Measurements from ENCODE around the gene INSM2.

Gene INSM2

DNA sequence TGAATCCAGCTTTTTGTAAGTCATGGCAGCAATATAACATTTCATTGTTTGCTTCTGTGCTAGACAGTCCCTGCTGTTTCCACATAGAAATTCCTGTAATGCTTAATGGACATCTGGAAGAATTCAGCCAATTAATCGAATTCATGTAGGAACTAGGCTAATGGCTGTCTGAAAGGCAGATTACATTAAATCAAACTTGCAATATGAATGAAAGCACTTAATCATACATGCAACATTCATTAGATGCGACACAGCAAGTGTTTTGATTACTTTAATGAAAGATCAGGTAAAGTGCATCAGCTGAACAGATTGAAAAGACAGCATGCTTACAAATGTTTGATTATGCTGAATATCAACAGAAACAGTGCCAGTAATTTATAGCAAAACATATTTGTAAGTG lies 24.1 kb upstream of the INSM2 start:
- DNase-seq (ENCODE audit: low read depth, low spot score): no peak
- Histone ChIP-seq H3K9ac (ENCODE audit: insufficient read length) (no peak overlapping the region), H3K9me3 (ENCODE audit: low read depth, low read length) (no peaks in the 10 kb centered on the region), H3K36me3 (ENCODE audit: insufficient read depth, low read length) (no peaks in the 10 kb centered on the region), H3K27ac (no peak overlapping the region), H3K4me3 (no peak overlapping the region)
- TF ChIP-seq POLR2AphosphoS5 (IDR thresholded peaks at IDR 0.05; ENCODE audit: borderline replicate concordance, low read depth, low read length) (no peak), EZH2 (IDR thresholded peaks at IDR 0.05) (no peak), FOXP2 (optimal IDR thresholded peaks at IDR 0.05; ENCODE audit: control extremely low read depth, extremely low read length, insufficient read depth) (no peak)

DNA sequence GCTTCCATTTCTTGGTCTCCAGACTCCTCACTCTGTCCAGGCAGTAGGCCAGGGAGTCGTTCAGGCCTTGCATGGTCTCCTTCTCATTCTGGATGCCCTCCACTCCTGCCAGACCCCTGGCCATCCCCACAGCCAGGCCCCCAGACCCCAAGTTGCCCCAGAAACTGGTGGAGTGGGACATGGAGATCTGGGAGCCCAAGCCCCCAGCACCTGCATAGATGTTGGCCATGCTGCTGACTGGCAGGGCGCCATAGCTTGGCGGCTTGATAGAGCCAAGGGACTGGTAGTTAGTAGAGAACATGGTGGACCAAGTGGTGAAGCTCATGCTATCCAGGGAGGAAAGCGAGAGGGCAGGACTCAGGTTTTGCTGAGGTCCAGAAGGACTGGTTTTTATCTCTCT lies 21.2 kb upstream of the INSM2 start:
- Histone ChIP-seq H3K4me3 (no peak overlapping the region), H3K36me3 (ENCODE audit: insufficient read depth, low read length) (no peaks in the 10 kb centered on the region), H3K27ac (no peak overlapping the region), H3K9me3 (ENCODE audit: low read depth, low read length) (no peaks in the 10 kb centered on the region), H3K9ac (ENCODE audit: insufficient read length) (no peak overlapping the region)
- DNase-seq (ENCODE audit: low read depth, low spot score): no peak
- TF ChIP-seq EZH2 (IDR thresholded peaks at IDR 0.05) (no peak), FOXP2 (optimal IDR thresholded peaks at IDR 0.05; ENCODE audit: control extremely low read depth, extremely low read length, insufficient read depth) (no peak), POLR2AphosphoS5 (IDR thresholded peaks at IDR 0.05; ENCODE audit: borderline replicate concordance, low read depth, low read length) (no peak)

DNA sequence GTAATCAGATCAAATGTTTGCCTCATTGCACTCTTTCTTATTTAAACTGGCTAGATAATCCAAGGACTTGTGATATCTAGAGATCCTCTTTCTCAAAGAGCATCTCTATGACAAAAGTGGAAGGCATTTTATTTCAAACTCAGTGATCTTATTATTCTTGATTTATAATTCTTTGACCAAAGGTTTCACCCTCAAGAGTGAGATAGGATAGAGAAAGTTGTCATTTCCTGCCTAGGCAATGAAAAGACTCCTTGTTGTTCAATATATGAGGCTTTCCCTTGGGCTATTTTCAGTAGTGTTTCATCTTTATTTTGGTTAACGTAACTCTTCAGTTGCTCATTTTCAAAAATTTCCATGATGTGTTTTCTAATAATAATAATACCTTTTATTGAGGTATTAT lies 18.0 kb upstream of the INSM2 start:
- no peak for DNase-seq (ENCODE audit: low read depth, low spot score)
- TF ChIP-seq POLR2AphosphoS5 (IDR thresholded peaks at IDR 0.05; ENCODE audit: borderline replicate concordance, low read depth, low read length) (no peak), EZH2 (IDR thresholded peaks at IDR 0.05) (no peak), FOXP2 (optimal IDR thresholded peaks at IDR 0.05; ENCODE audit: control extremely low read depth, extremely low read length, insufficient read depth) (no peak)
- Histone ChIP-seq H3K9ac (ENCODE audit: insufficient read length) (no peak overlapping the region), H3K27ac (no peak overlapping the region), H3K4me3 (no peak overlapping the region), H3K9me3 (ENCODE audit: low read depth, low read length) (no peaks in the 10 kb centered on the region), H3K36me3 (ENCODE audit: insufficient read depth, low read length) (no peaks in the 10 kb centered on the region)

DNA sequence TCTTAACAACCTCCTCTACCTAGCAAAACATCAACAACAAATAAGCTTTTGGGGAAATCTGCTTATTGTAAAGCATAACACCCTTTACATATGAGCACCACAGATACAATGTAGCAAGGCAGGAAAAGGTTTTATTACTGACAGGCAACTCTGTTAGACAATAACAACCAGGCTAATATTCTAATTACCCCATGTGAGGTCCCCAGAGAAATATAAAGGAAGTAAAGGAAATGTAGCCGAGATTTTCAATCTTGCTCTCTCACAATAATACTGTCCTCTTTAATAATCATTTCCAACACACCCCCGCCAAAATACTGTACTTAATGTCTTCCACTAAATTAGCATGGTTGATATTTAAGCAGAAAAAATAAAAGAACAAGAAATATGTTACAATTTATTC lies 14.0 kb upstream of the INSM2 start:
- Histone ChIP-seq H3K9ac (ENCODE audit: insufficient read length) (no peak overlapping the region), H3K27ac (no peak overlapping the region), H3K9me3 (ENCODE audit: low read depth, low read length) (no peaks in the 10 kb centered on the region), H3K4me3 (no peak overlapping the region), H3K36me3 (ENCODE audit: insufficient read depth, low read length) (no peaks in the 10 kb centered on the region)
- no peak for TF ChIP-seq FOXP2 (optimal IDR thresholded peaks at IDR 0.05; ENCODE audit: control extremely low read depth, extremely low read length, insufficient read depth)
- TF ChIP-seq EZH2 (IDR thresholded peaks at IDR 0.05): no peak
- TF ChIP-seq POLR2AphosphoS5 (IDR thresholded peaks at IDR 0.05; ENCODE audit: borderline replicate concordance, low read depth, low read length): no peak
- no peak for DNase-seq (ENCODE audit: low read depth, low spot score)

DNA sequence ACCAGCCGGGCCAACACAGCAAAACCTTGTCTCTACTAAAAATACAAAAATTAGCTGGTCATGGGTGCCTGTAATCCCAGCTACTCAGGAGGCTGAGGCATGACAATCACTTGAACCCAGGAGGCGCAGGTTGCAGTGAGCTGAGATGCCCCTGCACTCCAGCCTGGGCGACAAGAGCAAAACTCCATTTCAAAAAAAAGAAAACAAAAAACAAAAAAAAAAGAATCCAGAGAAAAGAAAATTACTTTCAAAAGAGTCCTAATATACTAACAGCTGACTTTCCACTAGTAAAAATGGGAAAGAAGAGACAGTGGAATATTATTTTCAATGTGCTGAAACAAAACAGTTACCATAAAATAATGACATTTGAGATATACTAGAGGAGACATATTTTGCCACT lies 8.3 kb upstream of the INSM2 start:
- H3K36me3 ChIP-seq (ENCODE audit: insufficient read depth, low read length): no peaks in the 10 kb centered on the region
- no peak overlapping the region for H3K27ac ChIP-seq
- DNase-seq (ENCODE audit: low read depth, low spot score): no peak
- H3K9me3 ChIP-seq (ENCODE audit: low read depth, low read length): no peaks in the 10 kb centered on the region
- no peak overlapping the region for H3K9ac ChIP-seq (ENCODE audit: insufficient read length)
- no peak overlapping the region for H3K4me3 ChIP-seq
- no peak for TF ChIP-seq EZH2 (IDR thresholded peaks at IDR 0.05)
- no peak for TF ChIP-seq FOXP2 (optimal IDR thresholded peaks at IDR 0.05; ENCODE audit: control extremely low read depth, extremely low read length, insufficient read depth)
- TF ChIP-seq POLR2AphosphoS5 (IDR thresholded peaks at IDR 0.05; ENCODE audit: borderline replicate concordance, low read depth, low read length): no peak

DNA sequence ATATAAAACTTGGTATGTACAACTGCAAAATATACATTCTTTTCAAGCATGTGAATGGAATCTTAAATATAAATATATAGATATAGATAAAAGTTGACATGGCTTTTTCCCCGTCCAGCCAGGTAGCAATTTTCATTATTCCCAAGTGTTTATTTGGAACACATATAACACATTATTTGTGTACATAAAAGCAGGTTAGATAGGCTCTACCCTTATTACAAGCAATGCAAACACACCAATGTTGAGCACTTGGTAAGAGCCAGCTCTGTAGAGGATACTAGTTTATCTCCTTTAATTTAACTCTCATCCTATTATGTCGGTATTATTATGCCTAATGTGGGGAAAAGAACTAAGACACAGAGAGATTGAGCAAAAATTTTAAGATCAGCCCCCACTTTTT lies 7.0 kb upstream of the INSM2 start:
- DNase-seq (ENCODE audit: low read depth, low spot score): no peak

DNA sequence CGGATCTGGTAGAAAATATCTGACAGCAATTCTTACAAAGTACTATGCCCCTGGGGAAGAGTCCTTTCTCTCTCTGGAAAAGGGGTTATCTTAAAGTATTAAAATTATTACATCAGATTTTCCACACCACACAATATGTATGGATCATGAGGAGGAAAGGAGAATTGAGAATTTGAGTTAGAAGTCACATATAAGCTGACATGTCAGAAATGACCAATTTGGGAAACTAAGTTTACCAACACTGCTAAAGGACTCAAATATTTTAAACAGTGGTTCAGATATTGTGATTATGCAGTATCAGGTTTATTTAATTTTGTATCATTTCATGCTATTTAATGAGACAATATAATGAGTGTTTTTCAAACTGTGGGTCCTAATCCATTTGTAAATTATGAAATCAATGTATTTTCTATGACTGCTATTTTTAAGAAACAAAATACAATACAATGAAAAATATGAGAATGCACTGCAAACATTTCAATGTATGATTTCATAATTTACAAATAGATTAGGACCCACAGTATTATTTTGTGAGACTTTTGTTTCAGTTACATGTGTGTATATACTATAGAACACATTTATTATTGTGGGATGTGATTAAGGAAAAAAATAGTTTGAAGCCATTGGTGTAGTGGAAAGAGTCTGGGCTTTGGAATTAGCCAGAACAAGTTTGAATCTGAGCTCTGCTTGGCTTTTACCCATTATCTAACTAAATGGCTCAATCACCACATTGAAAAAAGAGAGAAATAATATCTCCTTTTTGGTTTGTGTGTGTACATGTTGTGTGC lies 1.8 kb upstream of the INSM2 start:
- no peak overlapping the region for H3K27ac ChIP-seq
- no peaks in the 10 kb centered on the region for H3K9me3 ChIP-seq (ENCODE audit: low read depth, low read length)
- no peaks in the 10 kb centered on the region for H3K36me3 ChIP-seq (ENCODE audit: insufficient read depth, low read length)
- TF ChIP-seq FOXP2 (optimal IDR thresholded peaks at IDR 0.05; ENCODE audit: control extremely low read depth, extremely low read length, insufficient read depth) (no peak), EZH2 (IDR thresholded peaks at IDR 0.05) (no peak), POLR2AphosphoS5 (IDR thresholded peaks at IDR 0.05; ENCODE audit: borderline replicate concordance, low read depth, low read length) (no peak)
- H3K4me3 ChIP-seq: no peak overlapping the region
- DNase-seq (ENCODE audit: low read depth, low spot score): no peak
- H3K9ac ChIP-seq (ENCODE audit: insufficient read length): no peak overlapping the region

More for the DNA sequence above, 7.0 kb upstream of the INSM2 start:
- Histone ChIP-seq H3K36me3 (ENCODE audit: insufficient read depth, low read length) (no peaks in the 10 kb centered on the region), H3K4me3 (no peak overlapping the region), H3K9ac (ENCODE audit: insufficient read length) (no peak overlapping the region), H3K27ac (no peak overlapping the region), H3K9me3 (ENCODE audit: low read depth, low read length) (no peaks in the 10 kb centered on the region)
- no peak for TF ChIP-seq POLR2AphosphoS5 (IDR thresholded peaks at IDR 0.05; ENCODE audit: borderline replicate concordance, low read depth, low read length)

DNA sequence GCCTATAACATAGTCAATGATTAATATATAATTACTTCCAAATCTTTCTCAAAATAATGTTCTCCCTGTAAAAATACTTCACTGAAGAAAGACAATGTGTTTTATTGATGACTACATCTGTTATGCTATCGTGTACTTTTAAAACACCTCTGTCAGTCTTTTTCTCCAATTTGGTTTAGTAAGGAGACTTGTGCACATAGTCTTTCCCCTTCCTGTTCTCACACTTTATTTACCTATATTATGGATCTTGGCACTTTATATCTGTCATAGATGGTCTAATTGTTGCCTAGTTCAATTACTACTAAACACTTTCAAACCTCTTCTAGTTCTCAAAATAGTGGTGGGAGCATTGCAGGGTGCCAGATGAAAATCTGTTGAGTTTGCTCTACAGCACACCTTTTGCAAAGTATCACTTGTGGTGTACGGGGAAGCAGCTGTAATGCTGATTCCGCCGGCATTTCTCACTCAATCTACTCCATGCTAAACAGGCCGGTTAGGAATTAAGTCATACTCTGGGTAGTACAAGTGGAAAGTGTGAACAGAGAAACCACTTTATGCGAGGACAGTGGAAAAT lies 1.1 kb upstream of the INSM2 start:
- Histone ChIP-seq H3K9ac (ENCODE audit: insufficient read length) (no peak overlapping the region), H3K4me3 (peak overlapping the region; percentile 79), H3K9me3 (ENCODE audit: low read depth, low read length) (no peaks in the 10 kb centered on the region), H3K36me3 (ENCODE audit: insufficient read depth, low read length) (no peaks in the 10 kb centered on the region), H3K27ac (no peak overlapping the region)
- DNase-seq (ENCODE audit: low read depth, low spot score): no peak
- TF ChIP-seq EZH2 (IDR thresholded peaks at IDR 0.05) (peak; percentile 96), POLR2AphosphoS5 (IDR thresholded peaks at IDR 0.05; ENCODE audit: borderline replicate concordance, low read depth, low read length) (no peak), FOXP2 (optimal IDR thresholded peaks at IDR 0.05; ENCODE audit: control extremely low read depth, extremely low read length, insufficient read depth) (no peak)
